SK-N-SH (cell line): ENCODE data around the gene PRLH. TPM values are rescaled to one million over a fixed set of nuclear protein-coding genes. Genes with fewer than 3 reads are reported as not detected.

ENCODE experiments used
- CTCF ChIA-PET: fragments of 300-600, 350-600 bp; formaldehyde crosslinking; extraction: SDS; loops from one replicate; lab custom pipeline; 2021; lab: Yijun Ruan, JAX
- POLR2A ChIA-PET: fragments of 350-600 bp; sonication (Branson Sonifier 250); formaldehyde crosslinking; extraction: SDS; loops from one replicate; lab custom pipeline; 2020; ENCODE audit warnings: antibody characterized with exemption, inconsistent platforms; lab: Yijun Ruan, JAX
- DNase-seq: peaks from one replicate; pipeline ENCODE4 v3.0.0; 2012
- H2AFZ ChIP-seq: fragments of 200-600 bp; sonication (generic); 2 replicates; pipeline ENCODE4 v1.8.1; 2016; ENCODE audit warnings: antibody characterized with exemption, mild to moderate bottlenecking, low read depth
- H3F3A ChIP-seq: fragments of 200-600 bp; sonication (generic); replicated peaks from 2 replicates; pipeline ENCODE3; 2016; ENCODE audit warnings: antibody characterized with exemption, mild to moderate bottlenecking; ENCODE audit not compliant: insufficient read depth
- H3K27ac ChIP-seq, 2 experiments: fragments of 200-500 bp in 1 of 2; fragments of 200-600 bp in 1 of 2; sonication (Bioruptor generic) in 1 of 2; sonication (generic), shearing (Covaris generic) in 1 of 2; 2 replicates each; pipeline versions ENCODE4 v1.5.1 to v1.6.1; 2014 to 2016; ENCODE audit warnings: low read depth in 2 of 2, inconsistent platforms in 1 of 2, low read length in 1 of 2, mild to moderate bottlenecking in 1 of 2, mixed read lengths in 1 of 2
- H3K27me3 ChIP-seq: fragments of 200-600 bp; sonication (generic), shearing (Covaris generic); 2 replicates; pipeline ENCODE4 v1.6.1; 2016; ENCODE audit warnings: mixed run types; ENCODE audit not compliant: insufficient read depth
- H3K36me3 ChIP-seq, 2 experiments: fragments of 200-500 bp in 1 of 2; fragments of 200-600 bp in 1 of 2; sonication (Bioruptor generic) in 1 of 2; sonication (generic) in 1 of 2; replicated peaks in 1 of 2; 2 replicates each; pipeline versions ENCODE3 to v1.5.1; 2014 to 2016; ENCODE audit warnings: low read length in 1 of 2, mild to moderate bottlenecking in 1 of 2; ENCODE audit not compliant: insufficient read depth in 2 of 2, control insufficient read depth in 1 of 2
- H3K4me1 ChIP-seq, 2 experiments: fragments of 200-500 bp in 1 of 2; fragments of 200-600 bp in 1 of 2; sonication (Bioruptor generic) in 1 of 2; sonication (generic), shearing (Covaris generic) in 1 of 2; 2 replicates each; pipeline versions ENCODE4 v1.5.1 to v1.6.1; 2014 to 2016; ENCODE audit warnings: low read depth in 1 of 2, low read length in 1 of 2, mixed run types in 1 of 2; ENCODE audit not compliant: insufficient read depth in 2 of 2, control insufficient read depth in 1 of 2
- H3K4me2 ChIP-seq: fragments of 200-600 bp; sonication (generic), shearing (Covaris generic); 2 replicates; pipeline ENCODE4 v1.6.1; 2017; ENCODE audit warnings: mixed run types
- H3K4me3 ChIP-seq, 2 experiments: fragments of 200-500 bp in 1 of 2; fragments of 200-600 bp in 1 of 2; sonication (Bioruptor generic) in 1 of 2; sonication (generic), shearing (Covaris generic) in 1 of 2; 2 replicates each; pipeline versions ENCODE4 v1.5.1 to v1.8.1; 2014 to 2016; ENCODE audit warnings: low read depth in 2 of 2, inconsistent platforms in 1 of 2, low read length in 1 of 2, mild to moderate bottlenecking in 1 of 2, mixed read lengths in 1 of 2, moderate library complexity in 1 of 2
- H3K79me2 ChIP-seq: fragments of 200-600 bp; sonication (generic); 2 replicates; pipeline ENCODE4 v1.8.1; 2017; ENCODE audit warnings: mild to moderate bottlenecking; ENCODE audit not compliant: insufficient read depth
- H3K9ac ChIP-seq: fragments of 200-600 bp; sonication (generic); 2 replicates; pipeline ENCODE4 v1.6.1; 2017; ENCODE audit warnings: mixed run types
- H3K9me2 ChIP-seq: fragments of 200-600 bp; sonication (generic); 2 replicates; pipeline ENCODE4 v1.6.1; 2017; ENCODE audit warnings: mixed run types
- H3K9me3 ChIP-seq: fragments of 200-600 bp; sonication (generic); 2 replicates; pipeline ENCODE4 v1.6.1; 2017; ENCODE audit warnings: mixed run types, mild to moderate bottlenecking, moderate library complexity
- H4K20me1 ChIP-seq: fragments of 200-600 bp; sonication (generic); 2 replicates; pipeline ENCODE4 v1.6.1; 2017; ENCODE audit warnings: mild to moderate bottlenecking, mixed run types; ENCODE audit not compliant: insufficient read depth
- CHD2 ChIP-seq: fragments of 150-350 bp; IDR thresholded peaks from 2 replicates; pipeline ENCODE4 v1.6.1; 2018; ENCODE audit warnings: low read length; ENCODE audit not compliant: partially characterized antibody
- EP300 ChIP-seq, 2 experiments: IDR thresholded peaks; 2 replicates each; pipeline versions ENCODE4 v1.4.0 to v1.6.1; 2012; ENCODE audit warnings: borderline replicate concordance in 1 of 2, low read depth in 1 of 2, low read length in 1 of 2
- FOXJ3 ChIP-seq: sonication (generic); formaldehyde crosslinking; IDR thresholded peaks from 2 replicates; pipeline ENCODE4 v1.5.1; 2020; ENCODE audit warnings: mild to moderate bottlenecking, missing genetic modification reagents
- IRF3 ChIP-seq: fragments of 150-350 bp; IDR thresholded peaks from 2 replicates; pipeline ENCODE4 v1.6.1; 2016; ENCODE audit warnings: mild to moderate bottlenecking, low read depth, low read length
- JUND ChIP-seq: IDR thresholded peaks from 2 replicates; pipeline ENCODE4 v1.4.0; 2012
- MEF2A ChIP-seq: IDR thresholded peaks from 2 replicates; pipeline ENCODE4 v1.4.0; 2012; ENCODE audit warnings: low read depth, borderline replicate concordance
- NFIC ChIP-seq: IDR thresholded peaks from 2 replicates; pipeline ENCODE4 v1.4.0; 2012; ENCODE audit warnings: borderline replicate concordance
- NRF1 ChIP-seq: IDR thresholded peaks from 2 replicates; pipeline ENCODE4 v1.6.1; 2012; ENCODE audit warnings: low read depth, mild to moderate bottlenecking, low read length
- RAD21 ChIP-seq: IDR thresholded peaks from 2 replicates; pipeline ENCODE4 v1.6.1; 2012; ENCODE audit warnings: mild to moderate bottlenecking, low read length
- RCOR1 ChIP-seq: fragments of 150-350 bp; IDR thresholded peaks from 2 replicates; pipeline ENCODE4 v1.6.1; 2017; ENCODE audit warnings: antibody characterized with exemption, low read length
- REST ChIP-seq: IDR thresholded peaks from 2 replicates; pipeline ENCODE4 v1.6.1; 2012; ENCODE audit warnings: mild to moderate bottlenecking, low read depth, low read length, moderate library complexity
- SMC3 ChIP-seq: IDR thresholded peaks from 2 replicates; pipeline ENCODE4 v1.6.1; 2012; ENCODE audit warnings: low read depth, low read length, improper control_type of control experiment
- TEAD4 ChIP-seq: IDR thresholded peaks from 2 replicates; pipeline ENCODE4 v1.4.0; 2012; ENCODE audit warnings: mild to moderate bottlenecking, borderline replicate concordance; ENCODE audit not compliant: insufficient read depth
- USF1 ChIP-seq: IDR thresholded peaks from 2 replicates; pipeline ENCODE4 v1.4.0; 2012; ENCODE audit warnings: low read depth, borderline replicate concordance
- USF2 ChIP-seq: fragments of 150-350 bp; IDR thresholded peaks from 2 replicates; pipeline ENCODE4 v1.6.1; 2017; ENCODE audit warnings: antibody characterized with exemption, low read length, low read depth, borderline replicate concordance
- WGBS: methylation state at CpG from one replicate; pipeline ENCODE4 v1.1.6; 2017; ENCODE audit warnings: low lambda C conversion rate; 5-methylcytosine and 5-hydroxymethylcytosine counted together
- polyA plus RNA-seq, 3 experiments: library from polyadenylated mRNA; depleted of rRNA; stranded (reverse); fragments of >200 nt; gene quantifications; 2 replicates each; pipeline ENCODE4 v1.2.3, GENCODE V29; 2012

Gene PRLH
- polyA plus RNA-seq, 1 of the 3 experiments (the other 2 are of a cell fraction): not detected

GRCh38 chr2:237558961-237559641, 7.3 kb upstream of the PRLH start:
- no peak overlapping the region for H3K4me3 ChIP-seq
- H3F3A ChIP-seq: peaks cover 30% of the 10 kb centered on the region
- H3K9ac ChIP-seq: no peak overlapping the region
- H3K9me2 ChIP-seq: no peaks in the 10 kb centered on the region
- WGBS: 74% methylated on average over 16 of the region's 22 CpGs
- TF ChIP-seq NFIC (peak; percentile 41; the same call in 1 of the 2 replicates), RCOR1 (no peak)
- H4K20me1 ChIP-seq: no peaks in the 10 kb centered on the region
- DNase-seq: no peak
- ChIA-PET CTCF (interaction anchor here (4.5 to 8.2 kb wide), 2 partner anchors 13 to 46 kb away, joined by 24 to 59 read pairs; no protein-coding TSS in a partner anchor), POLR2A (no interaction called here)
- peaks cover 0 to 6% of the 10 kb centered on the region in 2 experiments; a peak in 1 of 4 replicates for H3K4me1 ChIP-seq
- no peak overlapping the region for H2AFZ ChIP-seq
- H3K79me2 ChIP-seq: no peaks in the 10 kb centered on the region
- no peaks in the 10 kb centered on the region for H3K27me3 ChIP-seq
- peaks cover 4 to 31% of the 10 kb centered on the region in 2 experiments for H3K36me3 ChIP-seq
- no peak overlapping the region for H3K4me2 ChIP-seq
- no peak overlapping the region for H3K27ac ChIP-seq
- peaks cover 9% of the 10 kb centered on the region; the same call in 1 of the 2 replicates for H3K9me3 ChIP-seq

GRCh38 chr2:237561221-237561620, 5.2 kb upstream of the PRLH start:
- Histone ChIP-seq H3F3A (peaks cover 13% of the 10 kb centered on the region), H3K36me3 (peaks cover 0 to 10% of the 10 kb centered on the region in 2 experiments), H3K4me3 (no peak overlapping the region), H2AFZ (no peak overlapping the region), H3K4me1 (peaks cover 0 to 6% of the 10 kb centered on the region in 2 experiments; a peak in 1 of 4 replicates), H3K79me2 (no peaks in the 10 kb centered on the region), H3K9me2 (no peaks in the 10 kb centered on the region), H4K20me1 (no peaks in the 10 kb centered on the region), H3K27me3 (no peaks in the 10 kb centered on the region), H3K4me2 (no peak overlapping the region), H3K9ac (no peak overlapping the region), H3K9me3 (no peaks in the 10 kb centered on the region), H3K27ac (no peak overlapping the region)
- whole genome bisulfite sequencing: 92% methylated on average over 5 of the region's 7 CpGs
- CTCF ChIA-PET: interaction anchor here (0.9 to 8.2 kb wide), 6 partner anchors 11 to 213 kb away, joined by 3 to 59 read pairs (median 6); no protein-coding TSS in a partner anchor
- no peak for DNase-seq
- TF ChIP-seq USF1 (no peak), EP300 (IDR thresholded peaks at IDR 0.05; ENCODE audit: borderline replicate concordance in 1 of 2, low read depth in 1 of 2, low read length in 1 of 2) (no peak), TEAD4 (no peak), NRF1 (no peak), RAD21 (no peak), MEF2A (no peak), FOXJ3 (CRISPR knock-in tag) (no peak), NFIC (no peak), JUND (no peak), SMC3 (no peak), IRF3 (no peak), RCOR1 (no peak), CHD2 (no peak), REST (no peak), USF2 (no peak)
- POLR2A ChIA-PET: no interaction called here
